HepG2 (cell line): ENCODE results near the gene IP6K3. TPM values are rescaled to one million over a fixed set of nuclear protein-coding genes. Genes with fewer than 3 reads are reported as not detected.
A peak's percentile ranks its signal among the peaks of the same experiment; 100 is the strongest.

ENCODE experiments used
- ARHGAP35 ChIP-seq: sonication (generic); formaldehyde crosslinking; IDR thresholded peaks from 2 replicates; pipeline ENCODE4 v1.9.0; 2022; ENCODE audit warnings: mild to moderate bottlenecking, inconsistent platforms, moderate library complexity, missing genetic modification reagents, borderline replicate concordance
- CC2D1A ChIP-seq: sonication (generic); formaldehyde crosslinking; IDR thresholded peaks from 2 replicates; pipeline ENCODE4 v1.8.1; 2023; ENCODE audit warnings: mild to moderate bottlenecking, missing genetic modification reagents
- GFI1 ChIP-seq: sonication (generic); formaldehyde crosslinking; IDR thresholded peaks from 2 replicates; pipeline ENCODE4 v1.5.0; 2020; ENCODE audit warnings: missing genetic modification reagents, mild to moderate bottlenecking, borderline replicate concordance
- GPN1 ChIP-seq: sonication (generic); formaldehyde crosslinking; IDR thresholded peaks from 2 replicates; pipeline ENCODE4 v1.5.1; 2020; ENCODE audit warnings: missing genetic modification reagents, borderline replicate concordance
- JUND ChIP-seq: sonication (generic); formaldehyde crosslinking; IDR thresholded peaks from 2 replicates; pipeline ENCODE4 v1.8.0; 2022; ENCODE audit warnings: mild to moderate bottlenecking, missing genetic modification reagents
- KDM4B ChIP-seq: sonication (generic); formaldehyde crosslinking; IDR thresholded peaks from 2 replicates; pipeline ENCODE4 v1.4.0; 2020; ENCODE audit warnings: missing genetic modification reagents
- MEF2D ChIP-seq: sonication (generic); formaldehyde crosslinking; IDR thresholded peaks from 2 replicates; pipeline ENCODE4 v1.5.1; 2020; ENCODE audit warnings: mild to moderate bottlenecking, missing genetic modification reagents
- NR2C2 ChIP-seq: sonication (generic); formaldehyde crosslinking; IDR thresholded peaks from 2 replicates; pipeline ENCODE4 v1.4.0; 2020; ENCODE audit warnings: missing genetic modification reagents, mild to moderate bottlenecking, moderate library complexity, borderline replicate concordance
- NR2F2 ChIP-seq: IDR thresholded peaks from 2 replicates; pipeline ENCODE4 v1.6.1; 2012; ENCODE audit warnings: low read depth, inconsistent platforms, borderline replicate concordance
- NR2F6 ChIP-seq, 2 experiments: IDR thresholded peaks; 2 replicates each; pipeline ENCODE4 v1.6.1; 2016; ENCODE audit warnings: antibody characterized with exemption in 1 of 2, mild to moderate bottlenecking in 1 of 2
- RARA ChIP-seq: IDR thresholded peaks from 2 replicates; pipeline ENCODE4 v1.6.1; 2016; ENCODE audit warnings: missing genetic modification reagents, missing compliant biosample characterization
- RXRA ChIP-seq: sonication (generic); formaldehyde crosslinking; IDR thresholded peaks from 2 replicates; pipeline ENCODE4 v1.5.1; 2020; ENCODE audit warnings: missing genetic modification reagents
- SALL2 ChIP-seq: sonication (generic); formaldehyde crosslinking; IDR thresholded peaks from 2 replicates; pipeline ENCODE4 v1.8.1; 2023; ENCODE audit warnings: mild to moderate bottlenecking, missing genetic modification reagents, inconsistent platforms
- SIX1 ChIP-seq: sonication (generic); formaldehyde crosslinking; IDR thresholded peaks from 2 replicates; pipeline ENCODE4 v1.4.0; 2020; ENCODE audit warnings: missing genetic modification reagents, borderline replicate concordance
- ZNF331 ChIP-seq: sonication (generic); formaldehyde crosslinking; IDR thresholded peaks from 2 replicates; pipeline ENCODE4 v1.4.0; 2020; ENCODE audit warnings: missing genetic modification reagents
- ZNF382 ChIP-seq: sonication (generic); formaldehyde crosslinking; IDR thresholded peaks from 2 replicates; pipeline ENCODE4 v1.5.0; 2020; ENCODE audit warnings: missing genetic modification reagents, mild to moderate bottlenecking, borderline replicate concordance
- ZNF629 ChIP-seq: sonication (generic); formaldehyde crosslinking; conservative IDR thresholded peaks from 2 replicates; pipeline ENCODE4 v1.5.0; 2020; ENCODE audit warnings: missing genetic modification reagents
- polyA plus RNA-seq, 8 experiments: library from polyadenylated mRNA; depleted of rRNA in 3 of 8; stranded (reverse) in 7 of 8; unstranded in 1 of 8; fragments of >200 nt; fragmentation: Illumina TruSeq in 4 of 8; extraction: Trizol in 4 of 8; gene quantifications; 2 replicates each; pipeline versions ENCODE4 v1.2.1 to v1.2.3, GENCODE V29; 2011 to 2016; ENCODE audit warnings: low read depth in 4 of 8, missing spikeins in 1 of 8, mixed read lengths in 1 of 8; ENCODE audit not compliant: insufficient read depth in 1 of 8
- total RNA-seq, 5 experiments: library from RNA; depleted of rRNA; stranded (reverse); fragments of >200 nt; fragmentation: Illumina TruSeq; extraction: Trizol; gene quantifications; 2 replicates each; pipeline ENCODE4 v1.2.3, GENCODE V29; 2016; ENCODE audit warnings: low read depth in 1 of 5
- TF ChIP-seq, protein P1 (sequence below): sonication (generic); formaldehyde crosslinking; IDR thresholded peaks from one replicate; pipeline ENCODE4 v1.5.1; 2020; ENCODE audit warnings: mild to moderate bottlenecking, missing genetic modification reagents; ENCODE audit errors: not compliant biosample characterization
- TF ChIP-seq, protein P2 (sequence below): sonication (generic); formaldehyde crosslinking; IDR thresholded peaks from 2 replicates; pipeline ENCODE4 v1.4.0; 2020; ENCODE audit warnings: missing genetic modification reagents, borderline replicate concordance
- TF ChIP-seq, protein P3 (sequence below), 2 experiments: sonication (generic) in 1 of 2; formaldehyde crosslinking in 1 of 2; IDR thresholded peaks; 2 replicates each; pipeline versions ENCODE4 v1.5.1 to v1.6.1; 2011 to 2020; ENCODE audit warnings: borderline replicate concordance in 1 of 2, low read depth in 1 of 2, low read length in 1 of 2, mild to moderate bottlenecking in 1 of 2, missing genetic modification reagents in 1 of 2, moderate library complexity in 1 of 2

IP6K3 gene
- total and polyA plus RNA-seq, 2 of the 13 experiments (the other 11 are each of a cell fraction or from before 2014, with no cell fraction given), result 0.11 to 0.18 TPM

DNA sequence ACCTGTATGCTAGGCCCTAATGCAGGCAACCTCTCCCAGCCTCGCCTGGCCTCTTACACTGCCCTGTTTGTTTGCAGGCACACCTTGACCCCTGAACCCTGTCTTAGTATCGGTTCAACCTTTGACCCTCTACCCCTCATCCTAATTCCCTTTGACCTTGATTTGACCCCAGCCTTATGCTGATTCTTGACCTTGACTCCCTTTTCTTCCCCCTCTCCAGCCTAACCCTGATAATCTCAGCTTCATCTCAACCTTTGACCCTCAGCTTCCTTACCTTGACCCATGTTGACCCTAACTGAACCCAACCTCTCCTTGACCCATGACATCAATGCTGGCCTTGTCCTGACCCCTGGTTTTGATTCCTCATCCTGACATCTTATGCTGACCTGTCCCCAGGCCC is 69.0 kb downstream of the IP6K3 start (continued):
- TF ChIP-seq, protein P1, sequence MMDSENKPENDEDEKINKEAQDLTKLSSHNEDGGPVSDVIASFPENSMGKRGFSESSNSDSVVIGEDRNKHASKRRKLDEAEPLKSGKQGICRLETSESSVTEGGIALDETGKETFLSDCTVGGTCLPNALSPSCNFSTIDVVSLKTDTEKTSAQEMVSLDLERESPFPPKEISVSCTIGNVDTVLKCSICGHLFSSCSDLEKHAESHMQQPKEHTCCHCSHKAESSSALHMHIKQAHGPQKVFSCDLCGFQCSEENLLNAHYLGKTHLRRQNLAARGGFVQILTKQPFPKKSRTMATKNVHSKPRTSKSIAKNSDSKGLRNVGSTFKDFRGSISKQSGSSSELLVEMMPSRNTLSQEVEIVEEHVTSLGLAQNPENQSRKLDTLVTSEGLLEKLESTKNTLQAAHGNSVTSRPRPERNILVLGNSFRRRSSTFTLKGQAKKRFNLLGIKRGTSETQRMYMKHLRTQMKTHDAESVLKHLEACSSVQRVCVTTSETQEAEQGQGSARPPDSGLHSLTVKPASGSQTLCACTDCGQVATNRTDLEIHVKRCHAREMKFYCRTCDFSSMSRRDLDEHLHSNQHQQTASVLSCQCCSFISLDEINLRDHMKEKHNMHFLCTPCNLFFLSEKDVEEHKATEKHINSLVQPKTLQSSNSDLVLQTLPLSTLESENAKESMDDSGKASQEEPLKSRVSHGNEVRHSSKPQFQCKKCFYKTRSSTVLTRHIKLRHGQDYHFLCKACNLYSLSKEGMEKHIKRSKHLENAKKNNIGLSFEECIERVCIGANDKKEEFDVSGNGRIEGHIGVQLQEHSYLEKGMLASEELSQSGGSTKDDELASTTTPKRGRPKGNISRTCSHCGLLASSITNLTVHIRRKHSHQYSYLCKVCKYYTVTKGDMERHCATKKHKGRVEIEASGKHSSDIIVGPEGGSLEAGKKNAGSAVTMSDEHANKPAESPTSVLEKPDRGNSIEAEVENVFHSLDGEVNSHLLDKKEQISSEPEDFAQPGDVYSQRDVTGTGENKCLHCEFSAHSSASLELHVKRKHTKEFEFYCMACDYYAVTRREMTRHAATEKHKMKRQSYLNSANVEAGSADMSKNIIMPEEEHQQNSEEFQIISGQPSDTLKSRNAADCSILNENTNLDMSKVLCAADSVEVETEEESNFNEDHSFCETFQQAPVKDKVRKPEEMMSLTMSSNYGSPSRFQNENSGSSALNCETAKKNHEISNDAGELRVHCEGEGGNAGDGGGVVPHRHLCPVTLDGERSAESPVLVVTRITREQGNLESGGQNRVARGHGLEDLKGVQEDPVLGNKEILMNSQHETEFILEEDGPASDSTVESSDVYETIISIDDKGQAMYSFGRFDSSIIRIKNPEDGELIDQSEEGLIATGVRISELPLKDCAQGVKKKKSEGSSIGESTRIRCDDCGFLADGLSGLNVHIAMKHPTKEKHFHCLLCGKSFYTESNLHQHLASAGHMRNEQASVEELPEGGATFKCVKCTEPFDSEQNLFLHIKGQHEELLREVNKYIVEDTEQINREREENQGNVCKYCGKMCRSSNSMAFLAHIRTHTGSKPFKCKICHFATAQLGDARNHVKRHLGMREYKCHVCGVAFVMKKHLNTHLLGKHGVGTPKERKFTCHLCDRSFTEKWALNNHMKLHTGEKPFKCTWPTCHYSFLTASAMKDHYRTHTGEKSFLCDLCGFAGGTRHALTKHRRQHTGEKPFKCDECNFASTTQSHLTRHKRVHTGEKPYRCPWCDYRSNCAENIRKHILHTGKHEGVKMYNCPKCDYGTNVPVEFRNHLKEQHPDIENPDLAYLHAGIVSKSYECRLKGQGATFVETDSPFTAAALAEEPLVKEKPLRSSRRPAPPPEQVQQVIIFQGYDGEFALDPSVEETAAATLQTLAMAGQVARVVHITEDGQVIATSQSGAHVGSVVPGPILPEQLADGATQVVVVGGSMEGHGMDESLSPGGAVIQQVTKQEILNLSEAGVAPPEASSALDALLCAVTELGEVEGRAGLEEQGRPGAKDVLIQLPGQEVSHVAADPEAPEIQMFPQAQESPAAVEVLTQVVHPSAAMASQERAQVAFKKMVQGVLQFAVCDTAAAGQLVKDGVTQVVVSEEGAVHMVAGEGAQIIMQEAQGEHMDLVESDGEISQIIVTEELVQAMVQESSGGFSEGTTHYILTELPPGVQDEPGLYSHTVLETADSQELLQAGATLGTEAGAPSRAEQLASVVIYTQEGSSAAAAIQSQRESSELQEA, result no peak
- TF ChIP-seq KDM4B (no peak), JUND (CRISPR knock-in tag) (no peak), ZNF382 (CRISPR knock-in tag) (no peak), MEF2D (CRISPR knock-in tag) (no peak), GFI1 (no peak), ZNF331 (no peak), NR2F6 (IDR thresholded peaks at IDR 0.05) (peak; percentile 74), NR2F6 (CRISPR knock-in tag; IDR thresholded peaks at IDR 0.05) (peak; percentile 16; the same call in 1 of the 2 replicates), GPN1 (no peak), ARHGAP35 (no peak), SIX1 (CRISPR knock-in tag) (no peak), SALL2 (CRISPR knock-in tag) (no peak), RARA (CRISPR knock-in tag) (peak; percentile 56), ZNF629 (CRISPR knock-in tag) (no peak), NR2F2 (no peak), CC2D1A (CRISPR knock-in tag) (no peak), RXRA (CRISPR knock-in tag) (peak; percentile 5; the same call in 1 of the 2 replicates), NR2C2 (CRISPR knock-in tag) (peak; percentile 69)
- TF ChIP-seq, protein P2, sequence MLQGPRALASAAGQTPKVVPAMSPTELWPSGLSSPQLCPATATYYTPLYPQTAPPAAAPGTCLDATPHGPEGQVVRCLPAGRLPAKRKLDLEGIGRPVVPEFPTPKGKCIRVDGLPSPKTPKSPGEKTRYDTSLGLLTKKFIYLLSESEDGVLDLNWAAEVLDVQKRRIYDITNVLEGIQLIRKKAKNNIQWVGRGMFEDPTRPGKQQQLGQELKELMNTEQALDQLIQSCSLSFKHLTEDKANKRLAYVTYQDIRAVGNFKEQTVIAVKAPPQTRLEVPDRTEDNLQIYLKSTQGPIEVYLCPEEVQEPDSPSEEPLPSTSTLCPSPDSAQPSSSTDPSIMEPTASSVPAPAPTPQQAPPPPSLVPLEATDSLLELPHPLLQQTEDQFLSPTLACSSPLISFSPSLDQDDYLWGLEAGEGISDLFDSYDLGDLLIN, result no peak
- TF ChIP-seq, protein P3, sequence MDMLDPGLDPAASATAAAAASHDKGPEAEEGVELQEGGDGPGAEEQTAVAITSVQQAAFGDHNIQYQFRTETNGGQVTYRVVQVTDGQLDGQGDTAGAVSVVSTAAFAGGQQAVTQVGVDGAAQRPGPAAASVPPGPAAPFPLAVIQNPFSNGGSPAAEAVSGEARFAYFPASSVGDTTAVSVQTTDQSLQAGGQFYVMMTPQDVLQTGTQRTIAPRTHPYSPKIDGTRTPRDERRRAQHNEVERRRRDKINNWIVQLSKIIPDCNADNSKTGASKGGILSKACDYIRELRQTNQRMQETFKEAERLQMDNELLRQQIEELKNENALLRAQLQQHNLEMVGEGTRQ (IDR thresholded peaks at IDR 0.05; ENCODE audit: low read depth, low read length), result no peak
- TF ChIP-seq, protein P3 (CRISPR knock-in tag; IDR thresholded peaks at IDR 0.05; ENCODE audit: borderline replicate concordance), result no peak
